Hepatocyte (in vitro differentiated cells): ENCODE measurements around the gene NMU. TPM values are rescaled to one million over a fixed set of nuclear protein-coding genes. Genes with fewer than 3 reads are reported as not detected.
A peak's percentile ranks its signal among the peaks of the same experiment; 100 is the strongest.

ENCODE experiments used
- DNase-seq: peaks from one replicate; pipeline ENCODE4 v3.0.0-alpha.2; 2016; ENCODE audit warnings: low spot score
- H2AFZ ChIP-seq: fragments of 200-600 bp; sonication (generic); 2 replicates; pipeline ENCODE4 v1.6.0; 2016; ENCODE audit warnings: antibody characterized with exemption, mild to moderate bottlenecking
- H3K27ac ChIP-seq: fragments of 200-600 bp; sonication (generic); 2 replicates; pipeline ENCODE4 v1.5.1; 2016; ENCODE audit warnings: mild to moderate bottlenecking
- H3K27me3 ChIP-seq: fragments of 200-600 bp; sonication (generic); 2 replicates; pipeline ENCODE4 v1.6.1; 2016
- H3K36me3 ChIP-seq: fragments of 200-600 bp; sonication (generic); replicated peaks from 2 replicates; pipeline ENCODE4 v1.5.1; 2016; ENCODE audit warnings: low read depth; ENCODE audit not compliant: insufficient read depth
- H3K4me1 ChIP-seq: fragments of 200-600 bp; sonication (generic); 2 replicates; pipeline ENCODE4 v1.5.1; 2016; ENCODE audit warnings: mild to moderate bottlenecking, moderate library complexity; ENCODE audit not compliant: insufficient read depth
- H3K4me2 ChIP-seq: fragments of 200-600 bp; sonication (generic); 2 replicates; pipeline ENCODE4 v1.6.0; 2016
- H3K4me3 ChIP-seq: fragments of 200-600 bp; sonication (generic); 2 replicates; pipeline ENCODE4 v1.5.1; 2016; ENCODE audit warnings: mild to moderate bottlenecking
- H3K79me2 ChIP-seq: fragments of 200-600 bp; sonication (generic); 2 replicates; pipeline ENCODE4 v1.6.0; 2017; ENCODE audit warnings: mild to moderate bottlenecking
- H3K9me2 ChIP-seq: fragments of 200-600 bp; sonication (generic); replicated peaks from 2 replicates; pipeline ENCODE4 v1.6.0; 2017; ENCODE audit warnings: mild to moderate bottlenecking; ENCODE audit not compliant: insufficient read depth
- H3K9me3 ChIP-seq: fragments of 200-600 bp; sonication (generic); 2 replicates; pipeline ENCODE4 v1.5.1; 2016; ENCODE audit warnings: low read depth, mild to moderate bottlenecking
- H4K20me1 ChIP-seq: fragments of 200-600 bp; sonication (generic); 2 replicates; pipeline ENCODE4 v1.6.0; 2016; ENCODE audit warnings: mild to moderate bottlenecking; ENCODE audit not compliant: insufficient read depth, poor library complexity, severe bottlenecking
- EZH2 ChIP-seq: fragments of 200-600 bp; sonication (generic); IDR thresholded peaks from 2 replicates; pipeline ENCODE4 v1.6.1; 2016; ENCODE audit warnings: antibody characterized with exemption, mild to moderate bottlenecking, borderline replicate concordance
- EZH2phosphoT487 ChIP-seq: fragments of 200-600 bp; sonication (generic); IDR thresholded peaks from one replicate; pipeline ENCODE4 v1.6.1; 2018; ENCODE audit warnings: antibody characterized with exemption, mild to moderate bottlenecking, low read depth, moderate library complexity; ENCODE audit not compliant: unreplicated experiment, severe bottlenecking
- WGBS: methylation state at CpG from one replicate; pipeline ENCODE4 v1.1.6; 2016; ENCODE audit warnings: low lambda C conversion rate; ENCODE audit errors: missing lambda C conversion rate; 5-methylcytosine and 5-hydroxymethylcytosine counted together
- polyA plus RNA-seq: library from polyadenylated mRNA; unstranded; fragments of >200 nt; fragmentation: Nextera tagmentation; extraction: Ambion mirVana; gene quantifications from 2 replicates; pipeline ENCODE4 v1.2.1, GENCODE V29; 2016
- total RNA-seq: library from RNA; depleted of rRNA; stranded (reverse); fragments of >200 nt; gene quantifications from 2 replicates; pipeline ENCODE4 v1.2.3, GENCODE V29; 2014
- TF ChIP-seq, protein P1 (sequence below): fragments of 200-600 bp; sonication (generic); IDR thresholded peaks from 2 replicates; pipeline ENCODE4 v1.5.1; 2016; ENCODE audit warnings: antibody characterized with exemption, mild to moderate bottlenecking; ENCODE audit not compliant: poor library complexity

The NMU gene
- total and polyA plus RNA-seq, 2 experiments from 2014 or later = 2.0 to 7.6 TPM

DNA sequence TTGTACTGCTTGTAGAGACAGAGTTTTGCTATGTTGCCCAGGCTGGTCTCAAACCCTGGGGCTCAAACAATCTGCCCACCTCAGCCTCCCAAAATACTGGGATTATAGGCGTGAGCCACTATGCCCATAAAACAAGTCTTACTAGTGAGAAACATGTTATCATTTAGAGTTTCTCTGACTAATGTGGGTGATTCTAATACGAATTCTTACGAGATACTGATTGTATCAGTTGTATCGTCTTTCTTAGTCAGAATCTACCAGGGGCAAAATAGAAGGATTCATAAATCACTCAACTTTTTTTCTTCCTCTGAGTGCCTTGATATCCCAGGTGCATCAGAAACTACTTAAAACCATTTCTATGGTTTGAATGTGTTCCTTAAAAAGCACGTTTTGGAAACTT is 14.4 kb upstream of the NMU start:
- TF ChIP-seq EZH2 (no peak), EZH2phosphoT487 (no peak)
- TF ChIP-seq, protein P1, sequence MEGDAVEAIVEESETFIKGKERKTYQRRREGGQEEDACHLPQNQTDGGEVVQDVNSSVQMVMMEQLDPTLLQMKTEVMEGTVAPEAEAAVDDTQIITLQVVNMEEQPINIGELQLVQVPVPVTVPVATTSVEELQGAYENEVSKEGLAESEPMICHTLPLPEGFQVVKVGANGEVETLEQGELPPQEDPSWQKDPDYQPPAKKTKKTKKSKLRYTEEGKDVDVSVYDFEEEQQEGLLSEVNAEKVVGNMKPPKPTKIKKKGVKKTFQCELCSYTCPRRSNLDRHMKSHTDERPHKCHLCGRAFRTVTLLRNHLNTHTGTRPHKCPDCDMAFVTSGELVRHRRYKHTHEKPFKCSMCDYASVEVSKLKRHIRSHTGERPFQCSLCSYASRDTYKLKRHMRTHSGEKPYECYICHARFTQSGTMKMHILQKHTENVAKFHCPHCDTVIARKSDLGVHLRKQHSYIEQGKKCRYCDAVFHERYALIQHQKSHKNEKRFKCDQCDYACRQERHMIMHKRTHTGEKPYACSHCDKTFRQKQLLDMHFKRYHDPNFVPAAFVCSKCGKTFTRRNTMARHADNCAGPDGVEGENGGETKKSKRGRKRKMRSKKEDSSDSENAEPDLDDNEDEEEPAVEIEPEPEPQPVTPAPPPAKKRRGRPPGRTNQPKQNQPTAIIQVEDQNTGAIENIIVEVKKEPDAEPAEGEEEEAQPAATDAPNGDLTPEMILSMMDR = no peak
- Histone ChIP-seq H3K27ac (no peak overlapping the region), H3K9me2 (no peaks in the 10 kb centered on the region), H3K4me2 (no peak overlapping the region), H3K27me3 (no peaks in the 10 kb centered on the region), H3K79me2 (no peaks in the 10 kb centered on the region), H2AFZ (no peak overlapping the region), H4K20me1 (no peaks in the 10 kb centered on the region), H3K36me3 (no peaks in the 10 kb centered on the region), H3K4me3 (no peak overlapping the region), H3K4me1 (no peaks in the 10 kb centered on the region), H3K9me3 (no peaks in the 10 kb centered on the region)
- no peak for DNase-seq
- WGBS = 81% methylated on average over 5 of the region's 5 CpGs

DNA sequence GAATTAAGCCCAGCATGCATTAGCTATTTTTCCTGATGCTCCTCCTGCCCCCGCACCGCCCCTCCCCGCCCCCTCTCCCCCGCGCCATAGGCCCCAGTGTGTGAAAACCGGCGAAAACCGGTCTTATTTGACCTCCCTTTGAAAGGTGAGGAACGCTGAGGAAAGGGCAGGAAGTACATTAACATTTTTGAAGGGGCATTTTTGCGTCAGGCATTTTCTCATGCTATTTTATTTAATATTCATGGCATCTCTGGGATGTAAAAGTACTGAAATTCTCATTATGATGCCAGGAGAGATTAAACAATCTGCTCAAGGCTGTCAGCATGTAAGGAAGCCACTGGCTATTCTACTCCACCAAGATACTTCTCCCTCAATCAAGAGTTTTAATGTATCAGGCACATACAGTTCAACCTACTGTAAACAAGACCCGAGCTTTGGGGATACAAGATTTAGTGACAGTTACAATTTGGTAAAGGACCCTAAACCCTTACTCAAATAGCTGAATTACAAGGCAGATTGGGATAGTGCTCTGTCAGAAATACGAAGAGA is 1.2 kb upstream of the NMU start:
- Histone ChIP-seq H3K9me3 (no peaks in the 10 kb centered on the region), H3K27me3 (peaks cover 45% of the 10 kb centered on the region), H3K4me1 (peaks cover 17% of the 10 kb centered on the region), H3K4me3 (no peak overlapping the region), H4K20me1 (no peaks in the 10 kb centered on the region), H3K36me3 (no peaks in the 10 kb centered on the region), H3K27ac (no peak overlapping the region), H3K79me2 (no peaks in the 10 kb centered on the region), H3K4me2 (peak overlapping the region; percentile 99), H3K9me2 (no peaks in the 10 kb centered on the region), H2AFZ (no peak overlapping the region)
- WGBS = 23% methylated on average over 10 of the region's 12 CpGs
- DNase-seq = no peak
- no peak for TF ChIP-seq EZH2phosphoT487
- TF ChIP-seq EZH2 = no peak
- TF ChIP-seq, protein P1 = no peak

DNA sequence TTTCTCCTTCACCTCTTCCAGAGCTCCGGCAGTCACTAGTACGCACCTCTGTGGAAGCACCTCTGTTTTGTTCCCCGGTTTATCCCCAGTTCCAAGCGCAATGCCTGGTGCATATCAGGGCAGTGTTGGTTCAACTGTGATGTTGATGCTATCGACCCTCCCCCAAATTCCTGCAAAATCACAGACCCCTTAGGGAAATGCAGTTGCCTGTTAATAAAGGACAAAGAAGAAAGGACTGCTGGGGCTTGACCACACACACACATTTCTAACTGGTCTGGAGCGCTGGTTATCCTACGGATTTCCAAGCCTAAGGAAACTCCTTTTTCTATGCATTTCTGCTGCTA is 530 bp upstream of the NMU start:
- TF ChIP-seq, protein P1 = no peak
- TF ChIP-seq EZH2phosphoT487 (no peak), EZH2 (no peak)
- Histone ChIP-seq H3K9me3 (no peaks in the 10 kb centered on the region), H3K27me3 (peaks cover 45% of the 10 kb centered on the region), H3K9me2 (no peaks in the 10 kb centered on the region), H3K27ac (no peak overlapping the region), H3K4me1 (peaks cover 17% of the 10 kb centered on the region), H4K20me1 (no peaks in the 10 kb centered on the region), H3K36me3 (no peaks in the 10 kb centered on the region), H3K79me2 (no peaks in the 10 kb centered on the region), H3K4me2 (peak overlapping the region; percentile 99), H2AFZ (peak overlapping the region; percentile 86), H3K4me3 (peak overlapping the region; percentile 61)
- no peak for DNase-seq
- 6% methylated on average over 7 of the region's 7 CpGs for WGBS
